ENCODE results near the gene RAB6A. TPM values are rescaled to one million over a fixed set of nuclear protein-coding genes. Genes with fewer than 3 reads are reported as not detected.
"Not testable (repeated sequence)": the region's sequence is repeated elsewhere in the genome, so short reads cannot be mapped to it uniquely, and the experiment has no call there.

The RAB6A gene
- total RNA-seq, 1 donor: 158 TPM

DNA sequence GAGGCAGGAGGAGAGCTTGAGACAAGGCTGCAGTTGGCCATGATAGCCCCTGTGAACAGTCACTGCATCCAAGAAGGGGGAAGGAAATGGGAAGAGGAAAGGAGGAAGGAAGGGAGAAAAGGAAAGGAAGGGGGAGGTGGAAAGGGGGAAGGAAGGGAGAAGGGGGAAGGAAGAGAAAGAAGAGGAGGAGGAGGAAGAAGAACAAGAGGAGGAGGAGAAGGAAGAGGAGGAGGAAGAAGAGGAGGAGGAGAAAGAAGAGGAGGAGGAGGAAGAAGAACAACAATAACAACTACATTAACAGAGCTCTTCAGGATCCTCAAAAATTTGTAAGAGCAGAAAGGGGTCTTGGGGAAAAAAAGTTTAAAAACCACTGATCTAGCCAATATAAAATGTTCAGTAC lies 5.2 kb downstream of the RAB6A start:
- no peak for DNase-seq (ENCODE audit: low read depth)
- H3K4me3 ChIP-seq (ENCODE audit: low read depth, low read length): no peak overlapping the region
- TF ChIP-seq, protein P1, sequence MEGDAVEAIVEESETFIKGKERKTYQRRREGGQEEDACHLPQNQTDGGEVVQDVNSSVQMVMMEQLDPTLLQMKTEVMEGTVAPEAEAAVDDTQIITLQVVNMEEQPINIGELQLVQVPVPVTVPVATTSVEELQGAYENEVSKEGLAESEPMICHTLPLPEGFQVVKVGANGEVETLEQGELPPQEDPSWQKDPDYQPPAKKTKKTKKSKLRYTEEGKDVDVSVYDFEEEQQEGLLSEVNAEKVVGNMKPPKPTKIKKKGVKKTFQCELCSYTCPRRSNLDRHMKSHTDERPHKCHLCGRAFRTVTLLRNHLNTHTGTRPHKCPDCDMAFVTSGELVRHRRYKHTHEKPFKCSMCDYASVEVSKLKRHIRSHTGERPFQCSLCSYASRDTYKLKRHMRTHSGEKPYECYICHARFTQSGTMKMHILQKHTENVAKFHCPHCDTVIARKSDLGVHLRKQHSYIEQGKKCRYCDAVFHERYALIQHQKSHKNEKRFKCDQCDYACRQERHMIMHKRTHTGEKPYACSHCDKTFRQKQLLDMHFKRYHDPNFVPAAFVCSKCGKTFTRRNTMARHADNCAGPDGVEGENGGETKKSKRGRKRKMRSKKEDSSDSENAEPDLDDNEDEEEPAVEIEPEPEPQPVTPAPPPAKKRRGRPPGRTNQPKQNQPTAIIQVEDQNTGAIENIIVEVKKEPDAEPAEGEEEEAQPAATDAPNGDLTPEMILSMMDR (IDR thresholded peaks at IDR 0.05; ENCODE audit: insufficient read depth, low read length): no peak

DNA sequence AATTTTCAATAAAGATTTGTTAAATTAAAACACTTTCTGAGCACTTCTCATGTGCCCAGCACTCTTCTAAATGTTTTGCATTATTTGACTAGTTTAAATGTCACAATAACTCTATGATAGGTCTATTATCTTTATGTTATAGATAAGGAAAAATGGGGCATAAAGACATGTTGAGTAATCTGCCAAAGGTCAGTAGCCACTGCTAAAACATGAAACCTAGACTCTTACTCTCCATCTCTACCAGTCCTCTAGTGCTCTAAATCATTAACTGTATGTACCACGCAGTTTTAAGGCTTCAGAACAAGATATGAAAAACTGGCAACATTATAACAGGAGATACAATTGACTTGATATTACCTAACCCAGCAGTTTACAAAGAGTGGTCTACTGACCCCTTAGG lies 6.9 kb downstream of the RAB6A start:
- TF ChIP-seq, protein P1 (IDR thresholded peaks at IDR 0.05; ENCODE audit: insufficient read depth, low read length): no peak
- DNase-seq (ENCODE audit: low read depth): no peak
- no peak overlapping the region for H3K4me3 ChIP-seq (ENCODE audit: low read depth, low read length)

DNA sequence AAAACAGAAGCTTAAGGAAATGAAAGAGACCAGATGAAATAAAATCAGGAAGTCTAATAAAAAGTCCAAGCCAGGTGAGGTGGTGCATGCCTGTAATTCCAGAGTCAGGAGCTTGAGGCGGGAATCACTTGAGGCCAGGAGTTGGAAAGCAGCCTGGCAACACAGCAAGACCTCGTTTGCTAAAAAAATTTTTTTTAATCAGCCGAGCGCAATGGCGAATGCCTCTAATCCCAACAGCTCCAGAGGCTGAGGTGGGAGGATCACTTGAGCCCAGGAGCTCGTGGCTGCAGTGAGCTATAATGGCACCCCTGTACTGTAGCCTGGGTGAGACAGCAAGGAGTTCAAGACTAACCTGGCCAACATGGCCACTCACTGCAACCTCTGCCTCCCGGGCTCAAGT lies 8.0 kb downstream of the RAB6A start:
- TF ChIP-seq, protein P1 (IDR thresholded peaks at IDR 0.05; ENCODE audit: insufficient read depth, low read length): no peak
- DNase-seq (ENCODE audit: low read depth): no peak
- H3K4me3 ChIP-seq (ENCODE audit: low read depth, low read length): no peak overlapping the region

DNA sequence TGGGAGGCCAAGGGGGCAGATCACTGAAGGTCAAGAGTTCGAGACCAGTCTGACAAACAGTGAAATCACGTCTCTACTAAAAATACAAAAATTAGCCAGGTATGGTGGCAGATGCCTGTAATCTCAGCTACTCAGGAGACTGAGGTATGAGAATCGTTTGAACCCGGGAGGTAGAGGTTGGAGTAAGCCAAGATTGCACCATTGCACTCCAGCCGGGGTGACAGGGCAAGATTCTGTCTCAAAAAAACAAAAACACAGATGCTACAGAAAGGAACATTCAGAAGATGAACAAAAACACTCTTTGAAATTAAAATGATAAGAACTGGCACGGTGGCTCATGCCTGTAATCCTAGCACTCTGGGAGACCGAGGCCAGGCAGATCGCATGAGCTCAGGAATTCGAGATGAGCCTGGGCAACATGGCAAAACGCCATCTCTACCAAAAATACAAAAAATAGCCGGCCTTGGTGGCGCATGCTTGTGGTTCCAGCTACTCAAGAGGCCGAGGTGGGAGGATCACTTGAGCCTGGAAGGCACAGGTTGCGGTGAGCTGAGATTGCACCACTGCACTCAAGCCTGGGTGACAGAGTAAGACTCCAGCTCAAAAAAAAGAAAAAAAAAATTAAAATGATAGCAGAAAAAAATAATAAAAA lies 8.5 kb downstream of the RAB6A start:
- TF ChIP-seq, protein P1 (IDR thresholded peaks at IDR 0.05; ENCODE audit: insufficient read depth, low read length): no peak
- no peak for DNase-seq (ENCODE audit: low read depth)
- H3K4me3 ChIP-seq (ENCODE audit: low read depth, low read length): no peak overlapping the region

DNA sequence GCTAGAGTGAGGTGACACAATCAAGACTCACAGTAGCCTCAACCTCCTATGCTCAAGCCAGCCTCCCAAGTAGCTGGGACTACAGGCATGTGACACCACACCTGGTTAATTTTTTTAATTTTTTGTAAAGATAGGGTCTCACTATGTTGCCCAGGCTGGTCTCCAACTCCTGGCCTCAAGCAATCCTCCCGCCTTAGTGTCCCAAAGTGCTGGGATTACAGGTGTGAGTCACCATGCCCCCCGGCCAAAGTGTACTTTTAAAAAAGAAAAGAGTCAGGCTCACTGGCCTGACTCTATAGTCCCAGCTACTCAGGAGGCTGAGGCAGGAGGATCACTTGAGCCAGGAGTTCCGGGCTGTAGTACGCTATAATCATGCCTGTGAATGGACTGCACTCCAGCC lies 10.0 kb downstream of the RAB6A start:
- H3K4me3 ChIP-seq (ENCODE audit: low read depth, low read length); DNase-seq (ENCODE audit: low read depth): not testable (repeated sequence)

DNA sequence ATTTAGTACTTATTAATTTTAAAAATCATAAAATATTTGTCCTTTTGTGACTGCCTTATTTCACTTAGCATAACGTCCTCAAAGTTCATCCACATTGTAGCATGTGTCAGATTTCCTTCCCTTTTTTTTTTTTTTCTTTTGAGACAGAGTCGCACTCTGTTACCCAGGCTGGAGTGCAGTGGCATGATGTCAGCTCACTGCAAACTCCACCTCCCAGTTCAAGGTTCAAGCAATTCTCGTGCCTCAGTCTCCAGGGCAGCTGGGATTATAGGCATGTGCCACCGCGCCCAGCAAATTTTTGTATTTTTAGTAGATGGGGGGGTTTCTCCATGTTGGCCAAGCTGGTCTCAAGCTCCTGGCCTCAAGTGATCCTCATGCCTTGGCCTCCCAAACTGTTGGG lies 10.6 kb downstream of the RAB6A start:
- no peak overlapping the region for H3K4me3 ChIP-seq (ENCODE audit: low read depth, low read length)
- TF ChIP-seq, protein P1 (IDR thresholded peaks at IDR 0.05; ENCODE audit: insufficient read depth, low read length): no peak

DNA sequence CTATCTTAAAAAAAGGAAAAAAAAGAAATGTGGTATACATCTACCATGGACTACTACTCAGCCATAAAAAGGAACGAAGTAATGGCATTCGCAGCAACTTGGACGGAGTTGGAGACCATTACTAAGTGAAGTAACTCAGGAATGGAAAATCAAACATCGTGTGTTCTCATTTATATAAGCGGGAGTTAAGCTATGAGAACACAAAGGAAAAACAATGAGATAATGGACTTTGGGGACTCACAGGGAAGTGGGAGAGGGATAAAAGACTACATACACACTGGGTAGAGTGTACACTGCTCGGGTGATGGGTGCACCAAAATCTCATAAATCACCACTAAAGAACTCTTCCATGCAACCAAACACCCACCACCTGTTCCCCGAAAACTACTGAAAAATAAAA lies 11.8 kb downstream of the RAB6A start:
- no peak for DNase-seq (ENCODE audit: low read depth)
- TF ChIP-seq, protein P1 (IDR thresholded peaks at IDR 0.05; ENCODE audit: insufficient read depth, low read length): no peak
- no peak overlapping the region for H3K4me3 ChIP-seq (ENCODE audit: low read depth, low read length)

More for the DNA sequence above, 10.6 kb downstream of the RAB6A start:
- no peak for DNase-seq (ENCODE audit: low read depth)

Data from fibroblast of the aortic adventitia (primary cell).